Right ventricle myocardium superior (tissue), 1 donor: ENCODE results near the gene KMT2B. TPM values are rescaled to one million over a fixed set of nuclear protein-coding genes. Genes with fewer than 3 reads are reported as not detected.
A peak's percentile ranks its signal among the peaks of the same experiment; 100 is the strongest.

Experiments
- ATAC-seq: fragments of 200-7000 bp; cut with Tn5 transposase; one replicate; pipeline ENCODE4 v1.9.1; 2020; ENCODE audit warnings: mild to moderate bottlenecking; ENCODE audit not compliant: poor library complexity
- DNase-seq: peaks from one replicate; pipeline ENCODE4 v3.0.0-alpha.2; 2020
- intact Hi-C: fragments of 100-400 bp; cut with DNase I; formaldehyde crosslinking; loops from one replicate; pipeline ENCODE4 v1.11.2; 2022
- total RNA-seq: library from RNA; stranded (reverse); fragmentation: NEBNext Ultra II Directional; extraction: Animal tissue kit (Norgen Biotek cat#: 25700); gene quantifications from one replicate; pipeline ENCODE4 v1.2.1, GENCODE V29; 2021
- donor health status: DM: no; HTN: yes; CAD: no; lungs with severe emphysema.

Gene KMT2B
- total RNA-seq, 1 donor from 2014 or later = 16.3 TPM

GRCh38 chr19:35736913-35737886 lies 19.4 kb downstream of the KMT2B start:
- DNase-seq (no peak), ATAC-seq (no peak)
- intact Hi-C loops = no loop called here

GRCh38 chr19:35738021-35738886 lies 20.5 kb downstream of the KMT2B start:
- ATAC-seq = no peak
- no peak for DNase-seq
- intact Hi-C loops = no loop called here

- ATAC-seq (no peak), DNase-seq (no peak)
- intact Hi-C loops = no loop called here
These were observed 21.1 kb downstream of the KMT2B start for GRCh38 chr19:35738887-35739229.

GRCh38 chr19:35739275-35740107 lies 21.7 kb downstream of the KMT2B start:
- no peak for ATAC-seq
- intact Hi-C loops = no loop called here
- no peak for DNase-seq

- intact Hi-C loops = no loop called here
- ATAC-seq (no peak), DNase-seq (no peak)
These were observed 22.3 kb downstream of the KMT2B start for GRCh38 chr19:35740108-35740422.

GRCh38 chr19:35740423-35741202 lies 22.8 kb downstream of the KMT2B start:
- ATAC-seq (peak; percentile 86), DNase-seq (peak; percentile 99)
- intact Hi-C loops = no loop called here

GRCh38 chr19:35741203-35741515 lies 23.4 kb downstream of the KMT2B start:
- intact Hi-C loops = no loop called here
- no peak for DNase-seq
- ATAC-seq = no peak

- ATAC-seq = no peak
- no peak for DNase-seq
- intact Hi-C loops = no loop called here
These were observed 24.4 kb downstream of the KMT2B start, which contains the start of gene IGFLR1 for GRCh38 chr19:35742121-35742724. Gene IGFLR1, minus strand, starts transcription at chr19:35742452. Its CDS starts 1,272 bp downstream, at chr19:35741180.

GRCh38 chr19:35743640-35744429 lies 26.0 kb downstream of the KMT2B start:
- ATAC-seq = no peak
- no peak for DNase-seq
- intact Hi-C loops = no loop called here

GRCh38 chr19:35744430-35745327 lies 26.9 kb downstream of the KMT2B start:
- ATAC-seq = peak; percentile 79
- intact Hi-C loops = no loop called here
- peak; percentile 96 for DNase-seq

- intact Hi-C loops = no loop called here
- peak; percentile 87 for ATAC-seq
- peak; percentile 98 for DNase-seq
These were observed 27.7 kb downstream of the KMT2B start, which contains the start of the genes PSENEN and U2AF1L4 for GRCh38 chr19:35745328-35746086. Gene PSENEN, plus strand, starts transcription at chr19:35745651. Its CDS starts 280 bp downstream, at chr19:35745931. Gene U2AF1L4, minus strand, starts transcription at chr19:35745418. Its CDS starts 27 bp downstream, at chr19:35745391.

GRCh38 chr19:35746087-35746462 lies 28.3 kb downstream of the KMT2B start:
- DNase-seq (no peak), ATAC-seq (no peak)
- intact Hi-C loops = no loop called here

GRCh38 chr19:35746531-35746930 lies 28.7 kb downstream of the KMT2B start:
- ATAC-seq (no peak), DNase-seq (peak; percentile 41)
- intact Hi-C loops = no loop called here

GRCh38 chr19:35748106-35749020 lies 30.6 kb downstream of the KMT2B start, which contains the start of gene LIN37:
Gene LIN37, plus strand, starts transcription at chr19:35748576. Its CDS starts 149 bp downstream, at chr19:35748725.
- ATAC-seq = peak; percentile 86
- intact Hi-C loops = no loop called here
- DNase-seq = peak; percentile 99
